ENCODE measurements around the gene HNRNPH2. TPM values are rescaled to one million over a fixed set of nuclear protein-coding genes. Genes with fewer than 3 reads are reported as not detected.

The HNRNPH2 gene
- total RNA-seq, 3 donors from 2014 or later (not counting 1 experiment from before 2014, with no cell fraction given): 47.3 to 56.1 (median 52.9) TPM

DNA sequence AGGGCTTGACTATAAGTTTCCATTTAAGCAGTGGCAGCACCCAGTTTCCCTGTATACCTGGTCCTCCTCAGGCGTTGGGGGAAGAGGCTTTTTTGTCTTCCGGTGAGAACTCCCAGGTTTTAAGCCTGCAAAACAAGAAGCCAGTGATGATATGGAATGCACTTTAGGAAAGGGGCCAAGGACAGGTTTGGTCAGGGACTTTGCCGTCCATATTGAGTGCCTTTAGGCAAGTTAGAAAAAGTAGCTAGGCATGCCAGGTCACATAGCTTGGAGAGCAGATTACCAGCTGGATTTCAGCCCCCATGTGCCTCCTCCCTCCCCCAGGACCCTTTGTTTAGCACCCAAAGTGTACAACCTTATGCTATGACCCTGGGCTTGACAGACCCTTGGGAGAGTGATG is 45.9 kb upstream of the HNRNPH2 start:
- Mint-ChIP-seq H3K27me3 (ENCODE audit: low read depth in 2 of 2) (peaks cover 0 to 9% of the 10 kb centered on the region in 2 donors), H3K4me1 (no peaks in the 10 kb centered on the region), H3K4me3 (no peak overlapping the region), H3K27ac (no peak overlapping the region), H3K9me3 (no peaks in the 10 kb centered on the region), H3K36me3 (no peaks in the 10 kb centered on the region)
- no peak overlapping the region for H3K4me3 ChIP-seq (ENCODE audit: low read length)
- 93% methylated on average over 3 of the region's 3 CpGs for WGBS (ENCODE audit: insufficient coverage)
- TF ChIP-seq, protein P1, sequence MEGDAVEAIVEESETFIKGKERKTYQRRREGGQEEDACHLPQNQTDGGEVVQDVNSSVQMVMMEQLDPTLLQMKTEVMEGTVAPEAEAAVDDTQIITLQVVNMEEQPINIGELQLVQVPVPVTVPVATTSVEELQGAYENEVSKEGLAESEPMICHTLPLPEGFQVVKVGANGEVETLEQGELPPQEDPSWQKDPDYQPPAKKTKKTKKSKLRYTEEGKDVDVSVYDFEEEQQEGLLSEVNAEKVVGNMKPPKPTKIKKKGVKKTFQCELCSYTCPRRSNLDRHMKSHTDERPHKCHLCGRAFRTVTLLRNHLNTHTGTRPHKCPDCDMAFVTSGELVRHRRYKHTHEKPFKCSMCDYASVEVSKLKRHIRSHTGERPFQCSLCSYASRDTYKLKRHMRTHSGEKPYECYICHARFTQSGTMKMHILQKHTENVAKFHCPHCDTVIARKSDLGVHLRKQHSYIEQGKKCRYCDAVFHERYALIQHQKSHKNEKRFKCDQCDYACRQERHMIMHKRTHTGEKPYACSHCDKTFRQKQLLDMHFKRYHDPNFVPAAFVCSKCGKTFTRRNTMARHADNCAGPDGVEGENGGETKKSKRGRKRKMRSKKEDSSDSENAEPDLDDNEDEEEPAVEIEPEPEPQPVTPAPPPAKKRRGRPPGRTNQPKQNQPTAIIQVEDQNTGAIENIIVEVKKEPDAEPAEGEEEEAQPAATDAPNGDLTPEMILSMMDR (IDR thresholded peaks at IDR 0.05): no peak
- H3K9me3 ChIP-seq (ENCODE audit: control insufficient read depth, insufficient read depth, low read length): no peaks in the 10 kb centered on the region
- no peaks in the 10 kb centered on the region for H3K27me3 ChIP-seq (ENCODE audit: control insufficient read depth, insufficient read depth, low read length)
- ATAC-seq: no peak
- DNase-seq: no peak
- no peaks in the 10 kb centered on the region for H3K36me3 ChIP-seq (ENCODE audit: control insufficient read depth, insufficient read depth, low read length)
- intact Hi-C loops (cut with micrococcal nuclease): no loop called here
- H3K4me1 ChIP-seq (ENCODE audit: control insufficient read depth, insufficient read depth, low read length): no peaks in the 10 kb centered on the region
- no peak overlapping the region for H3K27ac ChIP-seq (ENCODE audit: low read length)

GRCh38 chrX:101362757-101363156 is 45.3 kb upstream of the HNRNPH2 start:
- Histone ChIP-seq H3K27me3 (ENCODE audit: control insufficient read depth, insufficient read depth, low read length) (no peaks in the 10 kb centered on the region), H3K9me3 (ENCODE audit: control insufficient read depth, insufficient read depth, low read length) (no peaks in the 10 kb centered on the region), H3K4me3 (ENCODE audit: low read length) (no peak overlapping the region), H3K27ac (ENCODE audit: low read length) (no peak overlapping the region), H3K4me1 (ENCODE audit: control insufficient read depth, insufficient read depth, low read length) (no peaks in the 10 kb centered on the region), H3K36me3 (ENCODE audit: control insufficient read depth, insufficient read depth, low read length) (no peaks in the 10 kb centered on the region)
- Mint-ChIP-seq H3K4me1 (no peaks in the 10 kb centered on the region), H3K36me3 (no peaks in the 10 kb centered on the region), H3K9me3 (no peaks in the 10 kb centered on the region), H3K27me3 (ENCODE audit: low read depth in 2 of 2) (peaks cover 0 to 9% of the 10 kb centered on the region in 2 donors), H3K4me3 (no peak overlapping the region), H3K27ac (no peak overlapping the region)
- TF ChIP-seq, protein P1 (IDR thresholded peaks at IDR 0.05): no peak
- intact Hi-C loops (cut with micrococcal nuclease): no loop called here
- ATAC-seq: no peak
- no peak for DNase-seq

GRCh38 chrX:101365301-101365795 is 42.7 kb upstream of the HNRNPH2 start:
- Mint-ChIP-seq H3K36me3 (no peaks in the 10 kb centered on the region), H3K4me1 (no peaks in the 10 kb centered on the region), H3K27me3 (ENCODE audit: low read depth in 2 of 2) (peaks cover 3 to 6% of the 10 kb centered on the region in 2 donors), H3K4me3 (no peak overlapping the region), H3K27ac (no peak overlapping the region), H3K9me3 (no peaks in the 10 kb centered on the region)
- Histone ChIP-seq H3K36me3 (ENCODE audit: control insufficient read depth, insufficient read depth, low read length) (no peaks in the 10 kb centered on the region), H3K9me3 (ENCODE audit: control insufficient read depth, insufficient read depth, low read length) (no peaks in the 10 kb centered on the region), H3K27me3 (ENCODE audit: control insufficient read depth, insufficient read depth, low read length) (no peaks in the 10 kb centered on the region), H3K4me1 (ENCODE audit: control insufficient read depth, insufficient read depth, low read length) (no peaks in the 10 kb centered on the region), H3K4me3 (ENCODE audit: low read length) (no peak overlapping the region), H3K27ac (ENCODE audit: low read length) (no peak overlapping the region)
- TF ChIP-seq, protein P1 (IDR thresholded peaks at IDR 0.05): no peak
- ATAC-seq (no peak), DNase-seq (no peak)
- 100% methylated on average over 1 of the region's 1 CpG for WGBS (ENCODE audit: insufficient coverage)
- intact Hi-C loops (cut with micrococcal nuclease): no loop called here

DNA sequence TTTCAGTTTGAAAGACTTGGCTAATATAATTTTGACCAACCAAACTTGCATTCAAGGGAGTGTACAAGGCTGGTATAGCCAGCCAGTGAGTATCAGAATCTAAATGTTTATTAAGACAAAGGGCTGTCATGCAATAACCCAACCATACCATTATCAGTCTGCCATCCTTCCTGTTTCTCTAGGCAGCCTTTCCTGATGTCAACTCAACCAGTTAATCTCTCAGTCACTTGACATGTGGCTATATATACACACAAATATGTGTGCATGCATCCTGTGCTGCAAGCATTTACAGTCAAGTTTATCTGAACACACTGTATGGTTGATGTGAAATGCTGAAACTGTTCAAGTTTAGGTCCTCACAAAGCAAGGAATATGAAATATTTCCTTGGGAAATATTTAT is 39.2 kb upstream of the HNRNPH2 start:
- Mint-ChIP-seq H3K27ac (no peak overlapping the region), H3K9me3 (no peaks in the 10 kb centered on the region), H3K4me1 (no peaks in the 10 kb centered on the region), H3K4me3 (no peak overlapping the region), H3K27me3 (ENCODE audit: low read depth in 2 of 2) (peaks cover 3 to 9% of the 10 kb centered on the region in 2 donors), H3K36me3 (no peaks in the 10 kb centered on the region)
- Histone ChIP-seq H3K27me3 (ENCODE audit: control insufficient read depth, insufficient read depth, low read length) (no peaks in the 10 kb centered on the region), H3K27ac (ENCODE audit: low read length) (no peak overlapping the region), H3K4me3 (ENCODE audit: low read length) (no peak overlapping the region), H3K4me1 (ENCODE audit: control insufficient read depth, insufficient read depth, low read length) (no peaks in the 10 kb centered on the region), H3K36me3 (ENCODE audit: control insufficient read depth, insufficient read depth, low read length) (no peaks in the 10 kb centered on the region), H3K9me3 (ENCODE audit: control insufficient read depth, insufficient read depth, low read length) (no peaks in the 10 kb centered on the region)
- intact Hi-C loops (cut with micrococcal nuclease): no loop called here
- TF ChIP-seq, protein P1 (IDR thresholded peaks at IDR 0.05): no peak
- no peak for DNase-seq
- no peak for ATAC-seq

Data from natural killer cell (primary cell).